A549 (cell line): ENCODE data around the gene BACH1.

Experiments
- CEBPB ChIP-seq, 2 experiments: fragments of >200 bp in 1 of 2; sonication (Bioruptor Twin) in 1 of 2; formaldehyde crosslinking in 1 of 2; IDR thresholded peaks; 2 replicates each; pipeline ENCODE4 v1.6.1; 2012 to 2016
- CTCF ChIP-seq: fragments of >200 bp; sonication (Bioruptor Twin); formaldehyde crosslinking; IDR thresholded peaks from 3 replicates; pipeline ENCODE4 v1.5.1; 2016
- EP300 ChIP-seq, 2 experiments: fragments of >200 bp; sonication (Bioruptor Twin); formaldehyde crosslinking; IDR thresholded peaks; 2 replicates in 1 of 2; 3 replicates in 1 of 2; pipeline ENCODE4 v1.6.1; 2016 to 2017
- ESRRA ChIP-seq: fragments of 150-350 bp; IDR thresholded peaks from 2 replicates; pipeline ENCODE4 v1.6.1; 2014; ENCODE audit warnings: mild to moderate bottlenecking, low read length, borderline replicate concordance
- JUN ChIP-seq, 2 experiments: fragments of >200 bp; sonication (Bioruptor Twin); formaldehyde crosslinking; IDR thresholded peaks; 2 replicates in 1 of 2; 3 replicates in 1 of 2; pipeline ENCODE4 v1.6.1; 2016 to 2017
- MYC ChIP-seq: IDR thresholded peaks from 2 replicates; pipeline ENCODE4 v1.6.1; 2012; ENCODE audit warnings: mild to moderate bottlenecking, inconsistent platforms, low read length, improper control_type of control experiment, borderline replicate concordance
- RNF2 ChIP-seq: fragments of 200-600 bp; sonication (generic); IDR thresholded peaks from 2 replicates; pipeline ENCODE4 v1.6.1; 2016; ENCODE audit warnings: low read depth, mild to moderate bottlenecking, antibody characterized with exemption, moderate library complexity, borderline replicate concordance
- TF ChIP-seq, protein P1 (sequence below): fragments of 150-350 bp; IDR thresholded peaks from 2 replicates; pipeline ENCODE4 v1.6.1; 2014; ENCODE audit warnings: low read depth, mild to moderate bottlenecking, low read length

GRCh38 chr21:29351691-29352090 is 53.0 kb downstream of the BACH1 start:
- TF ChIP-seq ESRRA (no peak), CTCF (no peak), JUN (IDR thresholded peaks at IDR 0.05) (no peak), CEBPB (IDR thresholded peaks at IDR 0.05) (no peak), EP300 (IDR thresholded peaks at IDR 0.05) (no peak), MYC (no peak), RNF2 (no peak)
- TF ChIP-seq, protein P1, sequence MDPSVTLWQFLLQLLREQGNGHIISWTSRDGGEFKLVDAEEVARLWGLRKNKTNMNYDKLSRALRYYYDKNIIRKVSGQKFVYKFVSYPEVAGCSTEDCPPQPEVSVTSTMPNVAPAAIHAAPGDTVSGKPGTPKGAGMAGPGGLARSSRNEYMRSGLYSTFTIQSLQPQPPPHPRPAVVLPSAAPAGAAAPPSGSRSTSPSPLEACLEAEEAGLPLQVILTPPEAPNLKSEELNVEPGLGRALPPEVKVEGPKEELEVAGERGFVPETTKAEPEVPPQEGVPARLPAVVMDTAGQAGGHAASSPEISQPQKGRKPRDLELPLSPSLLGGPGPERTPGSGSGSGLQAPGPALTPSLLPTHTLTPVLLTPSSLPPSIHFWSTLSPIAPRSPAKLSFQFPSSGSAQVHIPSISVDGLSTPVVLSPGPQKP = no peak
